Measurements from ENCODE around the gene HBE1.

The HBE1 gene

GRCh38 chr11:5234381-5234834 is 35.3 kb downstream of the HBE1 start, which contains the start of gene HBD:
TSS of gene HBD (minus strand) at chr11:5234483. CDS start at chr11:5234433, 50 bp downstream.
- no peak for DNase-seq (ENCODE audit: low read depth in 2 of 2)

GRCh38 chr11:5233307-5233706 is 36.4 kb downstream of the HBE1 start:
- no peak for DNase-seq (ENCODE audit: low read depth in 2 of 2)

GRCh38 chr11:5232821-5233220 is 36.9 kb downstream of the HBE1 start:
- no peak for DNase-seq (ENCODE audit: low read depth in 2 of 2)

- no peak for DNase-seq (ENCODE audit: low read depth in 2 of 2)
These were observed 37.6 kb downstream of the HBE1 start for GRCh38 chr11:5232176-5232575.

- DNase-seq (ENCODE audit: low read depth in 2 of 2) = no peak
These were observed 38.6 kb downstream of the HBE1 start for GRCh38 chr11:5231111-5231510.

- DNase-seq (ENCODE audit: low read depth in 2 of 2) = no peak
These were observed 39.5 kb downstream of the HBE1 start for GRCh38 chr11:5230266-5230665.

GRCh38 chr11:5229796-5230195 is 39.9 kb downstream of the HBE1 start:
- no peak for DNase-seq (ENCODE audit: low read depth in 2 of 2)

GRCh38 chr11:5229356-5229755 is 40.4 kb downstream of the HBE1 start:
- DNase-seq (ENCODE audit: low read depth in 2 of 2) = no peak

- no peak for DNase-seq (ENCODE audit: low read depth in 2 of 2)
These were observed 41.6 kb downstream of the HBE1 start for GRCh38 chr11:5228124-5228523.

- DNase-seq (ENCODE audit: low read depth in 2 of 2) = no peak
These were observed 42.1 kb downstream of the HBE1 start for GRCh38 chr11:5227681-5228080.

GRCh38 chr11:5226732-5227310 is 42.9 kb downstream of the HBE1 start, which contains the start of gene HBB:
TSS of gene HBB (minus strand) at chr11:5227071. CDS start at chr11:5227021, 50 bp downstream.
- DNase-seq (ENCODE audit: low read depth in 2 of 2) = no peak

GRCh38 chr11:5225480-5225871 is 44.3 kb downstream of the HBE1 start:
- no peak for DNase-seq (ENCODE audit: low read depth in 2 of 2)

GRCh38 chr11:5224538-5225479 is 44.9 kb downstream of the HBE1 start:
- no peak for DNase-seq (ENCODE audit: low read depth in 2 of 2)

- DNase-seq (ENCODE audit: low read depth in 2 of 2) = no peak
These were observed 46.1 kb downstream of the HBE1 start for GRCh38 chr11:5223686-5224085.

GRCh38 chr11:5223146-5223545 is 46.6 kb downstream of the HBE1 start:
- no peak for DNase-seq (ENCODE audit: low read depth in 2 of 2)

Data from stimulated activated CD4-positive, alpha-beta T cell treated with anti-CD3 and anti-CD28 coated beads, Interleukin-12 subunit alpha, Interleukin-12 subunit beta, amount 100 ng/mL, for 24 hours (primary cell).